Adipose tissue (tissue), 3 donors: ENCODE measurements around the gene WRAP73. TPM values are rescaled to one million over a fixed set of nuclear protein-coding genes. Genes with fewer than 3 reads are reported as not detected.
"Not testable (repeated sequence)": the region's sequence is repeated elsewhere in the genome, so short reads cannot be mapped to it uniquely, and the experiment has no call there.

Experiments used
- H3K27ac ChIP-seq: one replicate; pipeline ENCODE4 v1.5.1; 2013; ENCODE audit warnings: low read depth, low read length
- WGBS, 3 donors: extraction: QIAGEN DNeasy Blood & Tissue Kit; methylation state at CpG; one replicate each; pipeline ENCODE4 v1.1.7; 2013; 5-methylcytosine and 5-hydroxymethylcytosine counted together
- polyA plus RNA-seq, 3 donors: library from polyadenylated mRNA; stranded (reverse); fragments of 200-250 nt; gene quantifications; one replicate each; pipeline ENCODE4 v1.2.3, GENCODE V29; 2013
- donor health status: healthy with polysubstance abuse.
- donor health status: Bipolar disorder and iron deficiency.
- donor health status: healthy.

WRAP73 gene
- polyA plus RNA-seq, 3 donors: 12.0 to 17.5 (median 17.4) TPM

GRCh38 chr1:3624200-3625136, 25.4 kb downstream of the WRAP73 start, which contains the start of gene TPRG1L:
Gene TPRG1L (plus strand): TSS chr1:3625015. CDS start chr1:3625073, 58 bp downstream.
- 0 to 1% (median 0%) methylated on average over 88 to 107 of the region's 108 CpGs for WGBS, 3 donors
- no peak within 1 kb of the TSS for H3K27ac ChIP-seq

DNA sequence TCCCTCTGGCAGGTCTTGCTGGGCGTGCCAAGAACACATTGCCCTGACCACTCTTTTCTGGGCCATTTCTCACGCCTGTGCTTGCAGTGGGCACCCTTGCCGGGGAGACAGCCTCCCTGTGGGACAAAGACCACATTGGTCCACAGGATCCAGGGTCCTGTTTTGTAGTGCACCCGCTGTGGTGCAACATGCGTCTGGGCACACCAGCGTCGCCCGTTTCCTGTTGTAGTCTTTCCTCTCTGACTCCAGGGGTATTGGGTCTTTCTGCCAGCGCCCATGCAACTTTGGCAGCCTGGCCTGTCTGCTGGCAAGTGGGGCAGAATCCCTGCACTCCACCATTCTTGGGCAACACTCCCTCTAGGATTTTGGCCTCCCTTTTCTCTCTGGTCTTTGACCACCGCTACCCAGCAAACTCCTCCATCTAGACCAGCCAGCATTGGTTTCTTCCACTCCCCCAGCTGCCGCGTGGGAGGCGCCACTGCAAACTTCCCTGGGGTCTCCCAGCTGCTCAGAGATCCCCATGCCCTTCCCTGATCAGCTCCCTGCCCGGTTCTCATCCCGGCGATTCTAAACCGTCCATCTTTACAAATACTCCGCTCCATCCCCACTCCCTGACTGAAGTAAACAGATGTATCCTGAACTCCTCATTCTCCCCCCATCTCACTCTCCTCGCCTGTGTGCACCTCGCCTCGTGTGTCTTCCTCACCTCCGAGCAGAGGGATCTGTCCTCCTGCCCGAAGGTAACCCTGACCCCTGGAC, 26.3 kb downstream of the WRAP73 start:
- 23 to 33% (median 31%) methylated on average over 23 of the region's 23 CpGs for WGBS, 3 donors
- no peak overlapping the region for H3K27ac ChIP-seq

DNA sequence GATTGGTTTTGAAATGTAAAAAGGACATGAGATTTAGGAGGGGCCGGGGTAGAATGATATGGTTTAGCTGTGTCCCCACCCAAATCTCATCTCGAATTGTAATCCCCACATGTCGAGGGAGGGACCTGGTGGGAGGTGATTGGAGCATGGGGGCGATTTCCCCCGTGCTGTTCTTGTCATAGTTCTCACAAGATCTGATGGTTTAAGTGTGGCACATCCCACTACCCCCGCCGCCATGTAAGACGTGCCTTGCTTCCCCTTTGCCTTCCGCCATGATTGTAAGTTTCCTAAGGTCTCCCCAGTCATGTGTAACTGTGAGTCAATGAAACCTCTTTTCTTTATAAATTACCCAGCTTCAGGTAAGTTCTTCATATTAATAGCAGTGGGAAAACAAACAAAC, 27.8 kb downstream of the WRAP73 start:
- 83 to 87% (median 86%) methylated on average over 9 of the region's 9 CpGs for WGBS, 3 donors

DNA sequence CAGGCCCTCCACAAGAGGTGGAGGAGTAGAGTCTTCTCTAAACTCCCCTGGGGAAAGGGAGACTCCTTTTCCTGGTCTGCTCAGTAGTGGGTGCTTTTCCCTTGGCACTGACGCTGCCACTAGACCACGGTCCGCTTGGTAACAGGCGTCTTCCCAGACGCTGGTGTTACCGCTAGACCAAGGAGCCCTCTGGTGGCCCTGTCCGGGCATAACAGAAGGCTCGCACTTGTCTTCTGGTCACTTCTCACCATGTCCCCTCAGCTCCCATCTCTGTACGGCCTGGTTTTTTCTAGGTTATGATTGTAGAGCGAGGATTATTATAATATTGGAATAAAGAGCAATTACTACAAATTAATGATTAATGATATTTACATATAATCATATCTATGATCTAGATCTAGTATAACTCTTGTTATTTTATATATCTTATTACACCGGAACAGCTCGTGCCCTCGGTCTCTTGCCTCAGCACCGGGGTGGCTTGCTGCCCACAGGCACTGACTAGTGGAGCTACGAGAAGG, 28.7 kb downstream of the WRAP73 start:
- H3K27ac ChIP-seq: not testable (repeated sequence)
- 26 to 30% (median 27%) methylated on average over 11 to 15 of the region's 15 CpGs for WGBS, 3 donors

More for the DNA sequence above, 27.8 kb downstream of the WRAP73 start:
- not testable (repeated sequence) for H3K27ac ChIP-seq

GRCh38 chr1:3620708-3621107, 29.2 kb downstream of the WRAP73 start:
- WGBS, 3 donors: 74 to 88% (median 82%) methylated on average over 12 of the region's 12 CpGs
- no peak overlapping the region for H3K27ac ChIP-seq

DNA sequence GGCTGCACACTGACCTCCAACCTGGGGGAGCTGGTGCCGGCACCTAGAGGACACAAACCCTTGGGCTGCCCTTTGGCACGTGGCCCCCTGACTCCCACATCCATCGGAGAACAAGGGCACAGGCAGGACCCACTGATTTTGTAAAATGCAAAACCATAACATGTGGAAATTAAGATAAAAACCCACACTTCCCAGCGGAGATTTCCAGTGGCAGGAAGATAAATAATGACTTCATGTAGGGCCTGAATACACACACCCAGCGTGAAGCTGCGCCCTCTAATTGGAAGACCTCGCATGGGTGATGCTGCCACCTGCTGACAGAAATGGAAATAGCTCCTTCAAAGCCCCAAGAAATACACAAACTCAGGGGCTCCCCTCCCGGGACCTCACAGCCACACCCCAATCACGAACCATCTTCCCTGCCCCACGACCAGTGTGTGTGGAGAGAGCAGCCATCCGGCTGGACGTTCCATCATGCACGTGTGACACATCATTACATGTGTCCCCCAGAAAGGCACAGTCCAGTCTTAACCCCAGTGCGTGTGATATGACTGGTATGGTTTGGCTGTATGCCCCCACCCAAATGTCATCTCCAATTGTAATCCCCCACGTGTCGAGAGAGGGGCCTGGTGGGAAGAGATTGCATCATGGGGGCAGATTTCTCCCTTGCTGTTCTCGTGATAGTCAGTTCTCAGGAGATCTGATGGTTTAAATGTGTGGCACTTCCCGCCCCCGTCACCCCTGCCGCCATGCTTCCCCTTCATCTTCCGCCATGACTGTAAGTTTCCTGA, 30.8 kb downstream of the WRAP73 start:
- H3K27ac ChIP-seq: no peak overlapping the region
- 9 to 19% (median 12%) methylated on average over 18 to 21 of the region's 21 CpGs for WGBS, 3 donors

DNA sequence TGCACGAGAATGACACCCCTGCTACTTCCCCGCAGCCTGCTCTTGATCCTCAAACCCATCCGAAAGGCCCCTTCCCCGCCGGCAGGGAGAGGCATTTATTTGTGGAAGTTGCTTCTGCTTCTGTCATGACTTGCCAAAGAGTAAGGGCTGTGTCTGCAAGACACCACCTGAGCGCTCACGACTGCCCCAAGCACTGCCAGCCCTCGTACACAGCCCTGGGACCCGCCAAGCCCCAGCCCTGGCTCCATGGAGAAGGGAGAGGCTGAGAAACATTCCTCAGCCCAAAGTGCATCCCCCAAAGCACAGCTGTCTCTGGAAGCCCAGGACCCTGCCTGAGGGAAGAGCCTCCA, 31.4 kb downstream of the WRAP73 start:
- 55 to 76% (median 61%) methylated on average over 9 of the region's 9 CpGs for WGBS, 3 donors
- no peak overlapping the region for H3K27ac ChIP-seq

DNA sequence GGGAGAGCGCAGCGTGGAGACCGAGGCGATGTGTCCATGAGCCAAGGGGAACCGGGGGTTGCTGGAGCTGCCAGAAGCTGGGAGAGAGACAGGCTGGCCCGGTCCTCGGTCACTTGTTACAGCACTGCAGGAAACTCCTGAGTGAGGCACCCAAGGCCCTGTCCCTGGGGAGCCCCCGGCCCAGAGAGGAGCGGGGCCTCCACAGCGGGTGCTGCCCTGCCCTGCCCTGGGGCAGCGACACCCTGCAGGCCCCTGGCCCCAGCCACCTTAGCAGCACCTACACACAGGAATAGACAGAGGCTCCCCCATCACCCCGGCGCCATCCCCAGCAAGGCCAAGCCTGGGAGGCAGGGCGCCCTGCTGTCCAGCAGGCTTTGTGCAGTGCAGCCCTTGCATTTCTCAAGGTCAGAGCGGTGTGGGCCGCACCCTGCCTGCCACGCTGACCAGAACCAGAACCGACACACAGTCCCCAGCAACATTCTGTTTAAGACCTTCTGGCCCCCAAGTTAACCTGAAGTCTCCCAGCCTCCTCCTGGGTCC, 32.0 kb downstream of the WRAP73 start:
- 83 to 85% (median 84%) methylated on average over 16 to 18 of the region's 18 CpGs for WGBS, 3 donors
- no peak overlapping the region for H3K27ac ChIP-seq

DNA sequence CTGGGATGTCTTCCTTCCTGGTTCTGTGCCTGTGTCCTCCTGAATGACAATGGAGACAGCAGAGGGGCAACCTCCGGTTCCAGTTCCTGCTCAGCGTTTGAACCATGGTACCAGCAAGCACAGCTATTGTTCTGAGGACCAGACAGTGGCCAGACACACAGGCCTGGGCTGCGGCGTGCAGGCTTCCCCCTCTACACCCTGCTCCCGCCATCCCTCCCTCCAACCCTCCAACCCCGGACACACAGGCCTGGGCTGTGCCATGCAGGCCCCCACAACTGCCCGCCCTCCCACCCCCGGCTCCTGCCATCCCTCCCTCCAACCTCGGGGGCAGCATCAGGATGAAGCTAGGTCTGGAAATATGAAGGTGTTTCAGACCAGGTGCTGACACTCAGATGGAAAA, 33.0 kb downstream of the WRAP73 start:
- H3K27ac ChIP-seq: no peak overlapping the region
- 79 to 86% (median 82%) methylated on average over 7 to 9 of the region's 9 CpGs for WGBS, 3 donors

- H3K27ac ChIP-seq: no peak overlapping the region
- 50 to 66% (median 59%) methylated on average over 20 of the region's 20 CpGs for WGBS, 3 donors
Observed at GRCh38 chr1:3614755-3615742, 34.9 kb downstream of the WRAP73 start.

GRCh38 chr1:3612123-3612522, 37.8 kb downstream of the WRAP73 start:
- 61 to 66% (median 61%) methylated on average over 7 of the region's 7 CpGs for WGBS, 3 donors
- H3K27ac ChIP-seq: no peak overlapping the region

DNA sequence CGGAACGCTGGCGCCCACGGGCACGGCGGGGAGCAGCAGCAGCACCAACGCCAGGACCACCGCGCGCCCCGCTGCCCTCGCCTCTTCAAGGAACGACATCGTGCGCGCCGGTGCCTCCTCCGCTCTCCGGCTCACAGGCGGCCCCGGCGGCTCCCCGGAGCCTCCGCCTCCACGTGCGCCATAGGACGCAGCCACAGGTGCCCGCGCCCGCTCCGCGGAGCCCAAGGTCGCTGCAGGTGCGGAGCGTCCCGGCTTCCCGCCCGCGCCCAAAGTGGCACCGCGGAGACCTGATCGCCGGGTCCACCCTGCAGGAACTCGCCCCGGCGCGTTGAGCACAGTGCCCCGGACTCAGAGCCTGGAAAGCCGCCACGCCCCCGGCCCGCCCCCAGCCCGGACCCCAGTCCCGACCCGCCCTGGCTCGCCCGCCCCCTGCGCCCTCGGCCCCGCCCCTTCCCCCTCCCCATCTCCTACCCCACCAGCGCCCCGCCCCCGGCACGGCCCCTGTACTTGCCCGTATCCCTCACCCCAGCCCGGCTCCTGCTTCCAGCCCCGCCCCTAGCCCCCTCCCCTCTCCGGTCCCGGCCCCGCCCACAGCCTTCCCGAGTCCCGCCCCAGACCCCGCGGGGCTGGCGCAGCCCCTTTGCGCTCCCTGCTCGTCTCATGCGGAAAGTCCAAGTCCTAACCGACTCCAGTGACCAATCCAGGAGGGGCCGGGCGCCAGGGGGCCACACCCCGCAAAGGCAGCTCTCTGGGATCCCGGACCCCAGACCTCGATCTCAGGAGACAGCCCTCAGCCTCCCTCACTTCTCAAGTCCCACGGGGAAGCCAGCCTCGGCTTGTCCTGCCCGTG, 38.5 kb downstream of the WRAP73 start, which contains the start of gene MEGF6:
Gene MEGF6 (minus strand): TSS at position 339 of the 850 bp plus-strand sequence. CDS start 240 bp downstream, at position 99.
- WGBS, 3 donors: 1 to 2% (median 2%) methylated on average over 53 to 84 of the region's 87 CpGs
- H3K27ac ChIP-seq: no peak within 1 kb of the TSS

DNA sequence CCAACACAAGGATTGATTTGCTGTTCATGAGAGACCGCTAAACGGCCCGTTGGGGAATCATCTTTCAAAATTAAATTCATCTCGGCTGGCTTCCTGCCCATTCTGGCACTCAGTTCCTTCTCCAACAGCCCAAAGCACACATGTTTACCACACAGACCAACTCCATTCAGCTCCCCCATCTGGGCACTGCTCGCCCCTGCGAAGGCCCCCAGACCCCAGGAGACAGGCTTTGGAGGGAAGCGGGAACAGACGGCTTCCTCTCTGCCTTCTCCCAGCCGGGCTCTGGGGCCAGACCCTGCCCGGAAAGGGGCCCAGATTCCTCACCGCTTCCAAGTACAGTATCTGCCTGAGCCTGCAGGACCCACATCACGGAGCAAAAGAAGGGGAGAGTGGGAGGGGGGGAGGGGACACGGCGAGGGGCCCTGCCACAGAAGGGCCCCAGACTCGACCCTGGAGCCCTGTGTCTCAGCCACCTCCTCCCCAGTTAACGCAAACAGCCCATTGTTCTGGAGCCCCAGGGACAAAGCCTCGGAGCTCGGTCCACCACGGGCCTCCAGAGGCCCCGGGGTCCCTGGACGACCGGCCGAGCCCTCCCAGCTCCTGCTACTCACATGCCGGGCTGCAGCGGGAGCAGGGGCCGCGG, 39.3 kb downstream of the WRAP73 start:
- no peak overlapping the region for H3K27ac ChIP-seq
- WGBS, 3 donors: 1 to 2% (median 2%) methylated on average over 25 to 27 of the region's 27 CpGs

GRCh38 chr1:3609769-3610526, 40.0 kb downstream of the WRAP73 start:
- no peak overlapping the region for H3K27ac ChIP-seq
- 48 to 61% (median 56%) methylated on average over 21 to 24 of the region's 24 CpGs for WGBS, 3 donors
